Suprapubic skin (tissue), 4 donors: ENCODE results near the gene LRMDA.

Source experiments
- CTCF ChIP-seq, 2 donors: fragments of 200-600 bp in 1 of 2; fragments of 450-650 bp in 1 of 2; sonication (generic) in 1 of 2; IDR thresholded peaks; one replicate each; pipeline ENCODE4 v1.5.1; 2016 to 2019; ENCODE audit warnings: antibody characterized with exemption in 2 of 2, mild to moderate bottlenecking in 1 of 2, moderate library complexity in 1 of 2
- EP300 ChIP-seq: sonication (generic); formaldehyde crosslinking; IDR thresholded peaks from one replicate; pipeline ENCODE4 v1.6.1; 2017; ENCODE audit warnings: antibody characterized with exemption
- POLR2A ChIP-seq, 2 donors: fragments of 450-650 bp; IDR thresholded peaks; one replicate each; pipeline ENCODE4 v1.6.1; 2017; ENCODE audit warnings: antibody characterized with exemption in 2 of 2, mild to moderate bottlenecking in 2 of 2, moderate library complexity in 2 of 2
- POLR2AphosphoS5 ChIP-seq, 3 donors: sonication (generic); formaldehyde crosslinking; IDR thresholded peaks; one replicate each; pipeline ENCODE4 v1.6.1; 2017; ENCODE audit warnings: antibody characterized with exemption in 3 of 3

- TF ChIP-seq POLR2AphosphoS5 (IDR thresholded peaks at IDR 0.05) (no peak), CTCF (IDR thresholded peaks at IDR 0.05) (no peak), EP300 (no peak), POLR2A (IDR thresholded peaks at IDR 0.05) (no peak)
Measured at GRCh38 chr10:75962395-75963061, 531.1 kb downstream of the LRMDA start.
